PC-3 (cell line): Measurements from ENCODE around the gene SETBP1.

ENCODE experiments used
- EZH2 ChIP-seq: fragments of 300-600 bp; sonication (generic); IDR thresholded peaks from one replicate; pipeline ENCODE4 v1.6.1; 2017; ENCODE audit warnings: antibody characterized with exemption, mild to moderate bottlenecking, low read length; ENCODE audit not compliant: unreplicated experiment
- EZH2phosphoT487 ChIP-seq: fragments of 300-600 bp; sonication (generic); IDR thresholded peaks from 2 replicates; pipeline ENCODE4 v1.6.1; 2018; ENCODE audit warnings: mild to moderate bottlenecking, antibody characterized with exemption, low read length, borderline replicate concordance

- TF ChIP-seq EZH2 (no peak), EZH2phosphoT487 (no peak)
Observed at GRCh38 chr18:44635546-44635945, 45.1 kb upstream of the SETBP1 start.
